ENCODE results near the gene P4HTM.

The P4HTM gene

GRCh38 chr3:49025793-49026520, 35.9 kb downstream of the P4HTM start:
- DNase-seq: no peak

GRCh38 chr3:49026536-49026935, 36.5 kb downstream of the P4HTM start:
- DNase-seq: no peak

- no peak for DNase-seq
Observed at GRCh38 chr3:49027634-49028033, 37.6 kb downstream of the P4HTM start.

GRCh38 chr3:49028298-49028672, 38.2 kb downstream of the P4HTM start:
- DNase-seq: no peak

- peak; percentile 53 for DNase-seq
Observed at GRCh38 chr3:49028673-49029562, 38.9 kb downstream of the P4HTM start, which contains the start of gene IMPDH2. IMPDH2 (minus strand) TSS chr3:49029398; CDS start chr3:49029350, 48 bp downstream.

- no peak for DNase-seq
Observed at GRCh38 chr3:49029563-49029884, 39.5 kb downstream of the P4HTM start.

GRCh38 chr3:49030321-49030720, 40.3 kb downstream of the P4HTM start:
- no peak for DNase-seq

GRCh38 chr3:49032646-49033304, 42.7 kb downstream of the P4HTM start:
- DNase-seq: no peak

GRCh38 chr3:49034650-49035049, 44.6 kb downstream of the P4HTM start:
- DNase-seq: no peak

- no peak for DNase-seq
Observed at GRCh38 chr3:49035281-49035680, 45.2 kb downstream of the P4HTM start.

- DNase-seq: no peak
Observed at GRCh38 chr3:49053543-49053942, 63.5 kb downstream of the P4HTM start.

GRCh38 chr3:49054344-49054862, 64.4 kb downstream of the P4HTM start:
- DNase-seq: no peak

Data from NCI-H524 treated with DMSO at 0.1 percent for 48 hours (cell line).